Trophoblast cell (in vitro differentiated cells and primary cell): ENCODE results near the gene MEAF6.
A peak's percentile ranks its signal among the peaks of the same experiment; 100 is the strongest.

Experiments
- DNase-seq, 2 donors: peaks; one replicate each; pipeline ENCODE4 v3.0.0-alpha.2; 2016
- H2AFZ ChIP-seq: 2 replicates; pipeline ENCODE4 v1.6.1; 2013; ENCODE audit warnings: low read length, moderate library complexity, mild to moderate bottlenecking; ENCODE audit not compliant: insufficient read depth, poor library complexity
- H2AK5ac ChIP-seq: 2 replicates; pipeline ENCODE4 v1.6.1; 2013; ENCODE audit warnings: mild to moderate bottlenecking, low read length
- H2BK120ac ChIP-seq: 2 replicates; pipeline ENCODE4 v1.6.1; 2013; ENCODE audit warnings: low read length, mild to moderate bottlenecking, moderate library complexity; ENCODE audit not compliant: insufficient read depth, poor library complexity
- H2BK12ac ChIP-seq: 2 replicates; pipeline ENCODE4 v1.6.1; 2013; ENCODE audit warnings: mild to moderate bottlenecking, low read length, moderate library complexity
- H2BK5ac ChIP-seq: 2 replicates; pipeline ENCODE4 v1.6.1; 2013; ENCODE audit warnings: low read length, low read depth, moderate library complexity, mild to moderate bottlenecking; ENCODE audit not compliant: poor library complexity
- H3K14ac ChIP-seq: 2 replicates; pipeline ENCODE4 v1.6.1; 2013; ENCODE audit warnings: mild to moderate bottlenecking, low read length
- H3K18ac ChIP-seq: 2 replicates; pipeline ENCODE4 v1.6.1; 2013; ENCODE audit warnings: mild to moderate bottlenecking, low read length
- H3K23ac ChIP-seq: 2 replicates; pipeline ENCODE4 v1.6.1; 2013; ENCODE audit warnings: low read length
- H3K27ac ChIP-seq: 2 replicates; pipeline ENCODE4 v1.5.1; 2013; ENCODE audit warnings: low read depth, mild to moderate bottlenecking, inconsistent platforms, low read length, moderate library complexity
- H3K27me3 ChIP-seq: 2 replicates; pipeline ENCODE4 v1.6.1; 2013; ENCODE audit warnings: inconsistent platforms, mild to moderate bottlenecking, low read length, moderate library complexity; ENCODE audit not compliant: insufficient read depth
- H3K36me3 ChIP-seq, 2 experiments: 1 replicate in 1 of 2; 2 replicates in 1 of 2; pipeline ENCODE4 v1.6.1; 2013; ENCODE audit warnings: low read length in 2 of 2, mild to moderate bottlenecking in 2 of 2, moderate library complexity in 1 of 2; ENCODE audit not compliant: insufficient read depth in 2 of 2, control insufficient read depth in 1 of 2
- H3K4ac ChIP-seq: 2 replicates; pipeline ENCODE4 v1.6.1; 2013; ENCODE audit warnings: low read depth, mild to moderate bottlenecking, low read length, moderate library complexity
- H3K4me1 ChIP-seq, 2 experiments: 1 replicate in 1 of 2; 2 replicates in 1 of 2; pipeline ENCODE4 v1.6.1; 2013; ENCODE audit warnings: low read length in 2 of 2, mild to moderate bottlenecking in 2 of 2, moderate library complexity in 1 of 2; ENCODE audit not compliant: insufficient read depth in 2 of 2, control insufficient read depth in 1 of 2
- H3K4me2 ChIP-seq: 2 replicates; pipeline ENCODE4 v1.6.1; 2013; ENCODE audit warnings: inconsistent platforms, mild to moderate bottlenecking, low read length, moderate library complexity
- H3K4me3 ChIP-seq: 2 replicates; pipeline ENCODE4 v1.5.1; 2013; ENCODE audit warnings: mild to moderate bottlenecking, low read depth, low read length, inconsistent platforms
- H3K79me1 ChIP-seq: one replicate; pipeline ENCODE4 v1.6.1; 2013; ENCODE audit warnings: low read length
- H3K79me2 ChIP-seq: 2 replicates; pipeline ENCODE4 v1.6.1; 2013; ENCODE audit warnings: low read length, mild to moderate bottlenecking; ENCODE audit not compliant: control insufficient read depth, insufficient read depth, poor library complexity
- H3K9ac ChIP-seq: 2 replicates; pipeline ENCODE4 v1.6.1; 2013; ENCODE audit warnings: mild to moderate bottlenecking, low read length
- H3K9me3 ChIP-seq: 2 replicates; pipeline ENCODE4 v1.6.1; 2013; ENCODE audit warnings: low read depth, mild to moderate bottlenecking, control low read depth, inconsistent platforms, low read length; ENCODE audit not compliant: insufficient read depth
- H4K12ac ChIP-seq: 2 replicates; pipeline ENCODE4 v1.6.1; 2013; ENCODE audit warnings: low read depth, mild to moderate bottlenecking, low read length, moderate library complexity
- H4K8ac ChIP-seq: 2 replicates; pipeline ENCODE4 v1.6.1; 2013; ENCODE audit warnings: low read depth, mild to moderate bottlenecking, low read length, moderate library complexity
- H4K91ac ChIP-seq: one replicate; pipeline ENCODE4 v1.6.1; 2013; ENCODE audit warnings: low read depth, mild to moderate bottlenecking, low read length, moderate library complexity
- WGBS: extraction: QIAGEN DNeasy Blood & Tissue Kit; methylation state at CpG from one replicate; pipeline ENCODE4 v1.1.7; 2013; ENCODE audit warnings: missing lambda C conversion rate; ENCODE audit not compliant: insufficient read length, insufficient coverage; ENCODE audit errors: extremely low coverage; 5-methylcytosine and 5-hydroxymethylcytosine counted together

MEAF6 gene

DNA sequence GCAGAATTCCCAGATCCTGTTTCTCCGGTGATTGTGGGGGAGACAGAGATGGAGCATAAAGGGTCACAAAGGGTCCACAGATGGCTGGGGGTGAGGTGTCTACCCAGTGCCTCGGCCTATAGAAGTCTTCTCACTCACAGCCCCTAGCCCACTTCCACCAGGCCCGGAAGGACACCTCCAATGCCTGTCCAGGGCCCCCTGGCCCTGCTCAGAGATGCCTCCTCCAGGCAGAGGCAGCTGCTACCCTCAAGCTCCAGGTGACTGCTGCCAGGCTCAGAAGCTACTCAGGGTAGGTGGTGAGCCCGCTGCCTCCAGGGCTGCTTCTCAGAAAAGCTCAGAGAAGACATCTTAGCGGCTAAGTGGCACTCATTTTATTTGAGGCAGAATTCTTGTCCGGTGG lies 62.1 kb downstream of the MEAF6 start:
- no peaks in the 10 kb centered on the region for H3K27me3 ChIP-seq
- no CpG with 5 or more reads among the region's 6 CpGs for WGBS
- H3K27ac ChIP-seq = no peak overlapping the region
- no peak for DNase-seq
- H4K91ac ChIP-seq = no peak overlapping the region
- H2BK120ac ChIP-seq = no peak overlapping the region
- no peak overlapping the region for H3K14ac ChIP-seq
- no peak overlapping the region for H3K4me3 ChIP-seq
- no peaks in the 10 kb centered on the region for H3K9me3 ChIP-seq
- H2BK5ac ChIP-seq = no peak overlapping the region
- no peak overlapping the region for H2AK5ac ChIP-seq
- H2BK12ac ChIP-seq = no peak overlapping the region
- H4K12ac ChIP-seq = no peak overlapping the region
- H3K79me2 ChIP-seq = no peaks in the 10 kb centered on the region
- no peak overlapping the region for H4K8ac ChIP-seq
- no peaks in the 10 kb centered on the region for H3K36me3 ChIP-seq
- no peak overlapping the region for H2AFZ ChIP-seq
- no peak overlapping the region for H3K9ac ChIP-seq
- H3K23ac ChIP-seq = no peak overlapping the region
- H3K18ac ChIP-seq = no peak overlapping the region
- peaks cover 10 to 11% of the 10 kb centered on the region in 2 experiments for H3K4me1 ChIP-seq
- H3K79me1 ChIP-seq = peaks cover 5% of the 10 kb centered on the region
- H3K4me2 ChIP-seq = no peak overlapping the region
- H3K4ac ChIP-seq = no peak overlapping the region

- H2BK12ac ChIP-seq = no peak overlapping the region
- H3K27ac ChIP-seq = no peak overlapping the region
- no peak overlapping the region for H3K4ac ChIP-seq
- H3K27me3 ChIP-seq = no peaks in the 10 kb centered on the region
- H2BK120ac ChIP-seq = no peak overlapping the region
- no peak overlapping the region for H4K8ac ChIP-seq
- no peak overlapping the region for H3K4me2 ChIP-seq
- H3K79me2 ChIP-seq = no peaks in the 10 kb centered on the region
- peaks cover 10 to 11% of the 10 kb centered on the region in 2 experiments for H3K4me1 ChIP-seq
- H2AK5ac ChIP-seq = no peak overlapping the region
- H3K9me3 ChIP-seq = no peaks in the 10 kb centered on the region
- no peak overlapping the region for H3K14ac ChIP-seq
- no peak overlapping the region for H3K4me3 ChIP-seq
- H2BK5ac ChIP-seq = no peak overlapping the region
- no CpG with 5 or more reads among the region's 5 CpGs for WGBS
- H3K9ac ChIP-seq = no peak overlapping the region
- no peak overlapping the region for H3K23ac ChIP-seq
- H4K12ac ChIP-seq = no peak overlapping the region
- H3K18ac ChIP-seq = no peak overlapping the region
- no peaks in the 10 kb centered on the region for H3K36me3 ChIP-seq
- H3K79me1 ChIP-seq = peaks cover 5% of the 10 kb centered on the region
- H4K91ac ChIP-seq = no peak overlapping the region
- no peak overlapping the region for H2AFZ ChIP-seq
- no peak for DNase-seq
Measured at GRCh38 chr1:37449936-37450335, 64.6 kb downstream of the MEAF6 start.

DNA sequence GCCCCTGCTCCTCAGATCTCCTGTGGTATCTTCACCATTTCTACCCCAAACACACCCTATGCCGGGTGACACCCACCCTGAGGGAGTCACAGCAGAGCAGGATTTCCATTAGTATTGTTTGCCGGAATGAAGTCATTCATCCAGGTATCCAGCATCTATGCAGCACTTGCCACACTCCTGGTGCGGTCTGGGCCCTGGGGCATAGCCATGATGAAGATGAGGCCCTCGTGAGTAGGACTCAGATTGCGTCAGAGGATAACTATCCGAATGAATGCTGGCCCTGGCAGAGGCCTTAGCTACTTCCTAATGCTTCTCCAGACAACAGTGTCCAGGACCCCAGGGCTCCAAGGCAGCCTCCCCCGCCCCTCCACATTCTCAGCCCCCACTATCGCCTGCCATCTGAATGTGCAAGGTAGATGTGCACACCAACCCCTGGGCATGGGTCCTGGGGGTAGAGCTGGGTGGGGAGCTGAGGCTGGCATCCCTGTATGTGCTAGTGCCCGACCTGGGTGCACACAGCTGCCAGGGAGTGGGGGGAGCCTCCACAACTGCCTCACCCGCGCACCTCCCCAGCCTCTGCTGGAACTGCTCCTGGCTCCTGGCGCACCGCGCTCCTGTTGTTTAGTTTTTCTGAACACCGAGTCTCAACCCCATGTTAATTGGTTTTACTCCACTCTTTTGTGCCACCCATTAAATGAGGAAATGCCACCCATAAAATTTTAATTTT lies 65.7 kb downstream of the MEAF6 start:
- Histone ChIP-seq H3K36me3 (no peaks in the 10 kb centered on the region), H3K23ac (no peak overlapping the region), H3K4ac (no peak overlapping the region), H3K79me1 (peaks cover 5% of the 10 kb centered on the region), H2BK120ac (no peak overlapping the region), H3K9ac (no peak overlapping the region), H3K4me3 (no peak overlapping the region), H3K79me2 (no peaks in the 10 kb centered on the region), H4K8ac (no peak overlapping the region), H2AFZ (no peak overlapping the region), H3K4me1 (peaks cover 10 to 11% of the 10 kb centered on the region in 2 experiments), H2AK5ac (peak overlapping the region; percentile 23), H3K14ac (peak overlapping the region; percentile 64), H3K18ac (peak overlapping the region; percentile 8), H3K4me2 (no peak overlapping the region), H2BK12ac (no peak overlapping the region), H3K27me3 (no peaks in the 10 kb centered on the region), H3K9me3 (no peaks in the 10 kb centered on the region), H2BK5ac (no peak overlapping the region), H3K27ac (no peak overlapping the region), H4K91ac (no peak overlapping the region), H4K12ac (peak overlapping the region; percentile 14)
- peak; percentile 92 to 97 for DNase-seq
- WGBS = no CpG with 5 or more reads among the region's 15 CpGs

DNA sequence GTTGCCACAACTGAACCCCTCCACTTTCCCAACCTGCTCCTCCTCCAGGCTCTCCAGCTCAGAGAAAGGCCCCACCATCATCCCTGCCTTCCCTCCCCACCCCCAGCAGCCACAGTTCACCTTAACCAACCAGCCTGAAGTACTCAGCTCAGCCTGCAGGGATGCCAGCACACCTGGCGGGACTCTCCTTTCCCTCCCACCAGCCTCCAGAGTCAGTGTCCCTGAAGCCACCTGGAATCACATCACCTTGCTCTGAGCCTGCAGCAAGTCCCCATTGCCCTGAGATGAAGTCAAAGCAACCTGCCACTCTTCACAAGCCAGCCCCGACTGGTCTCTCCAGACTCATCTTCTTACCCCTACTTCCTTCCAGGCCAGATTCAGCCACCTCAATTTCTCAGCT lies 66.4 kb downstream of the MEAF6 start:
- Histone ChIP-seq H2AFZ (no peak overlapping the region), H4K91ac (no peak overlapping the region), H3K23ac (no peak overlapping the region), H3K4ac (no peak overlapping the region), H3K9ac (no peak overlapping the region), H3K79me2 (no peaks in the 10 kb centered on the region), H3K9me3 (no peaks in the 10 kb centered on the region), H3K4me3 (no peak overlapping the region), H3K36me3 (no peaks in the 10 kb centered on the region), H3K4me1 (peaks cover 10 to 11% of the 10 kb centered on the region in 2 experiments), H2AK5ac (no peak overlapping the region), H3K18ac (no peak overlapping the region), H3K27me3 (no peaks in the 10 kb centered on the region), H4K8ac (no peak overlapping the region), H4K12ac (no peak overlapping the region), H2BK120ac (no peak overlapping the region), H3K27ac (no peak overlapping the region), H3K14ac (no peak overlapping the region), H3K4me2 (no peak overlapping the region), H2BK12ac (no peak overlapping the region), H3K79me1 (peaks cover 5% of the 10 kb centered on the region), H2BK5ac (no peak overlapping the region)
- peak in 1 of 2 donors; percentile 24 for DNase-seq
- whole genome bisulfite sequencing = no CpG with 5 or more reads among the region's 2 CpGs
